ENCODE results near the gene BOLA1. TPM values are rescaled to one million over a fixed set of nuclear protein-coding genes. Genes with fewer than 3 reads are reported as not detected.

The BOLA1 gene
- total RNA-seq, 2 donors from 2014 or later = 25.7 to 46.0 TPM

DNA sequence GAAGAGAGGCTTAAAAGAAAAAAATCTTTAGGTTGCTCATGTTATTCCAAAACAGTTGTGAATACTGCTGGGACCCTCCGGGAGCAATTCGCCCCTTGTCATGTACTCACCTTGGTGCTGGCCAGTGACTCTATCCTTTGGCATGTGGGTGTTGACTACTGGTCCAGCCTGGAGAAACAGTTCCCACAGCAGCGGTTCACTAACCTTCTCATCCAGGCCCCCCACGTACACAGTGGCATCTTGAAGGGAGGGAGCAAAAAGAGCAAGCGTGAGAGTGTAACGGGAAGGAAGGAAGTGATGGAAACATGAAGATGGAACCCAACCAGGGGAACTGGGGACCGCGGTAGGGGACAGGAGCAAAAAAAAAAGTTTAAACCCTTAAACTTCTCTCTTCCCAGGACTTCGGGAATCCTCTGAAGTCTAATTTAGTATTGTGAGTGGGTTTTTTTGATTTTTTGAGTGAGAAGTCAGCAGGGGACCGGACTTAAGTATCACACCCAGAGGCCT is 27.7 kb downstream of the BOLA1 start:
- H3K27me3 ChIP-seq (replicated peaks; ENCODE audit: insufficient read depth) = no peaks in the 10 kb centered on the region
- no peak for DNase-seq (ENCODE audit: low spot score)
- ATAC-seq (ENCODE audit: insufficient number of reproducible peaks, low FRiP score, low read depth) = no peak
- TF ChIP-seq, protein P1, sequence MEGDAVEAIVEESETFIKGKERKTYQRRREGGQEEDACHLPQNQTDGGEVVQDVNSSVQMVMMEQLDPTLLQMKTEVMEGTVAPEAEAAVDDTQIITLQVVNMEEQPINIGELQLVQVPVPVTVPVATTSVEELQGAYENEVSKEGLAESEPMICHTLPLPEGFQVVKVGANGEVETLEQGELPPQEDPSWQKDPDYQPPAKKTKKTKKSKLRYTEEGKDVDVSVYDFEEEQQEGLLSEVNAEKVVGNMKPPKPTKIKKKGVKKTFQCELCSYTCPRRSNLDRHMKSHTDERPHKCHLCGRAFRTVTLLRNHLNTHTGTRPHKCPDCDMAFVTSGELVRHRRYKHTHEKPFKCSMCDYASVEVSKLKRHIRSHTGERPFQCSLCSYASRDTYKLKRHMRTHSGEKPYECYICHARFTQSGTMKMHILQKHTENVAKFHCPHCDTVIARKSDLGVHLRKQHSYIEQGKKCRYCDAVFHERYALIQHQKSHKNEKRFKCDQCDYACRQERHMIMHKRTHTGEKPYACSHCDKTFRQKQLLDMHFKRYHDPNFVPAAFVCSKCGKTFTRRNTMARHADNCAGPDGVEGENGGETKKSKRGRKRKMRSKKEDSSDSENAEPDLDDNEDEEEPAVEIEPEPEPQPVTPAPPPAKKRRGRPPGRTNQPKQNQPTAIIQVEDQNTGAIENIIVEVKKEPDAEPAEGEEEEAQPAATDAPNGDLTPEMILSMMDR (IDR thresholded peaks at IDR 0.05) = no peak
- peaks cover 17 to 39% of the 10 kb centered on the region in 2 donors for H3K4me1 ChIP-seq (ENCODE audit: control insufficient read depth in 1 of 2, low read depth in 2 of 2)
- no peaks in the 10 kb centered on the region for H3K9me3 ChIP-seq
- peak overlapping the region; percentile 92 for H3K4me3 ChIP-seq
- peaks cover 64% of the 10 kb centered on the region for H3K36me3 ChIP-seq
- peak overlapping the region; percentile 82 to 86 for H3K27ac ChIP-seq

DNA sequence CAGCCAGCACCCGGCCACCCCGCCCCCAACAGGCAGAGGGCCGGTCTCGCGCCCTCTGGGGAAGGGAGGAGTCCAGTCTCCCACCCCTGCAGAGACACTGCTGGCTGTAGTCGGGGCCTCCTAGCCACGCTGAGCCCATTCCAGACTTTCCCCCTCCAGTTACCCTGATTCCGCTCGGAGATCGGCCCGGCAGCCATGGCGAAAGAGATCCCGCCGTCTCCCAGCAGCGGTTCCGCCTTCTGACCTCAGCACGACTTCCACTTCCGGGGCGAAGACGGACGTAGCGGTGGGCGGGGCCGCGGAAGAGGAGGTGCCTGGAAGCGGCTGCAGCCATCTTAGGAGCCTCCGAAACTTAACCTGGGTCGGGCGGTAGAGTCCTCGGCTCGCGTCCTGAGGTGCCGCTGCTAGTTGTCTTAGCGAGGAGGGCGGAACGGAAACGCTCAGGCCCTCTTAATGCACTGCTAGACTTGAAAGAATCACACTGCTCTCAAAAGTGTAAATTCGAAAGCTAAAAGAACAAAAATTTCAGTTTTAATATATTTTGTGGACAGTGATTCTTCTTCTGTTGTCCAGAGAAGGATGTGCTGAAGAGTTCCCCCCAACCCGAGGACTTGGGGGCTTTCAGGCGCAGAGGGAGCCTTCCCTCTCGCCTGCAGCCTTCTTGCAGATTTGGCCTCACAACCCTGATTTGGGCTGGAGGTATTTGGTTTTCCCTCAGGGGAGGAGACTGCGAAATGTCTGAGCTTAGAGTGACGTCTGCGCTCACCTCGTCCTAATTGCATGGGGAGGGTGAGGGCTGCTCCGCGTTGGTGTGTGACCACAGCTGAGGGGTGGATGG is 28.4 kb downstream of the BOLA1 start, which contains the start of gene SF3B4:
SF3B4 (minus strand) TSS at position 241 of the 838 bp plus-strand sequence; CDS start at position 197, 44 bp downstream.
- no peaks in the 10 kb centered on the region for H3K27me3 ChIP-seq (replicated peaks; ENCODE audit: insufficient read depth)
- ATAC-seq (ENCODE audit: insufficient number of reproducible peaks, low FRiP score, low read depth) (peak; percentile 86), DNase-seq (ENCODE audit: low spot score) (peak; percentile 82)
- no peaks in the 10 kb centered on the region for H3K9me3 ChIP-seq
- peaks cover 63% of the 10 kb centered on the region for H3K36me3 ChIP-seq
- peak within 1 kb of the TSS; percentile 92 for H3K4me3 ChIP-seq
- TF ChIP-seq, protein P1 (IDR thresholded peaks at IDR 0.05) = peak; percentile 13
- H3K4me1 ChIP-seq (ENCODE audit: control insufficient read depth in 1 of 2, low read depth in 2 of 2) = peaks cover 17 to 39% of the 10 kb centered on the region in 2 donors
- peak within 1 kb of the TSS; percentile 82 to 86 for H3K27ac ChIP-seq

GRCh38 chr1:149928401-149928724 is 29.0 kb downstream of the BOLA1 start:
- no peaks in the 10 kb centered on the region for H3K9me3 ChIP-seq
- H3K4me1 ChIP-seq (ENCODE audit: control insufficient read depth in 1 of 2, low read depth in 2 of 2) = peaks cover 17 to 39% of the 10 kb centered on the region in 2 donors
- peak overlapping the region; percentile 92 for H3K4me3 ChIP-seq
- H3K36me3 ChIP-seq = peaks cover 63% of the 10 kb centered on the region
- TF ChIP-seq, protein P1 (IDR thresholded peaks at IDR 0.05) = no peak
- ATAC-seq (ENCODE audit: insufficient number of reproducible peaks, low FRiP score, low read depth) (no peak), DNase-seq (ENCODE audit: low spot score) (no peak)
- peak overlapping the region; percentile 82 to 86 for H3K27ac ChIP-seq
- H3K27me3 ChIP-seq (replicated peaks; ENCODE audit: insufficient read depth) = no peaks in the 10 kb centered on the region

- Histone ChIP-seq H3K4me3 (no peak overlapping the region), H3K27ac (peak overlapping the region; percentile 14 to 36), H3K9me3 (no peaks in the 10 kb centered on the region), H3K4me1 (ENCODE audit: control insufficient read depth in 1 of 2, low read depth in 2 of 2) (peaks cover 17 to 38% of the 10 kb centered on the region in 2 donors), H3K36me3 (peaks cover 53% of the 10 kb centered on the region), H3K27me3 (replicated peaks; ENCODE audit: insufficient read depth) (no peaks in the 10 kb centered on the region)
- DNase-seq (ENCODE audit: low spot score) (no peak), ATAC-seq (ENCODE audit: insufficient number of reproducible peaks, low FRiP score, low read depth) (no peak)
- TF ChIP-seq, protein P1 (IDR thresholded peaks at IDR 0.05) = no peak
Measured at GRCh38 chr1:149929856-149930255, 30.5 kb downstream of the BOLA1 start.

DNA sequence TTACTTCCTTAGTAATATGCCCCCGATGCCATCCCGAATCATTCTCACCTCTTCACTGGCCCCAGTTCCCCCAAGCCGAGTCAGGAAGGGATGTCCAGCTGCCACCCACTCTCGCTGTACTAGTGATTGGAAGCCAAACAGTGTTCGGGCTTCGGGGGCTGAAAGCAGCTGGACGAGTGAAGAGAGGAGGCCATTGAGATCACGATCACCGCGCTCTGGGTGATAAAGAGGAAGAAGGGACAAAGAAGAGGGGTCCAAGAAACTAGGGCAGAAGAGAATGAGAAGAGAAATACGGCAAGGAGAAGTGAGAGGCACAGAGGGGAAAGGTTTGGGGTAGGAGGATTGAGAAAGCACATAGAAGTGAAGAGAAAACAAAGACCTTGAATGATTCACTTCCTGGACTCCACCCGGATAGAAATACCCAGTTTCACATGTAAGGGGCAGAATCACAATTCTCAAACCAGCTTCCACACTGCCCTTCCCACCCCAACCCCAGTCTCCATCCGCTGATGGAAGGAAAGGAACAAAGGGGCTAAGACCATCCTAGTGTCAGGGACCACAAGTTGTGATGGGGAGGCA is 31.9 kb downstream of the BOLA1 start:
- Histone ChIP-seq H3K36me3 (peaks cover 40% of the 10 kb centered on the region), H3K9me3 (no peaks in the 10 kb centered on the region), H3K27me3 (replicated peaks; ENCODE audit: insufficient read depth) (no peaks in the 10 kb centered on the region), H3K27ac (no peak overlapping the region), H3K4me1 (ENCODE audit: control insufficient read depth in 1 of 2, low read depth in 2 of 2) (peaks cover 23 to 36% of the 10 kb centered on the region in 2 donors), H3K4me3 (no peak overlapping the region)
- TF ChIP-seq, protein P1 (IDR thresholded peaks at IDR 0.05) = no peak
- ATAC-seq (ENCODE audit: insufficient number of reproducible peaks, low FRiP score, low read depth) (no peak), DNase-seq (ENCODE audit: low spot score) (no peak)
